ENCODE data around the gene XRCC1. TPM values are rescaled to one million over a fixed set of nuclear protein-coding genes. Genes with fewer than 3 reads are reported as not detected.

XRCC1 gene
- total RNA-seq, 1 experiment from 2014 or later, result 40.7 TPM

GRCh38 chr19:43545276-43545675 is 30.1 kb downstream of the XRCC1 start:
- intact Hi-C loops (cut with micrococcal nuclease; ENCODE audit: unreplicated experiment), result no loop called here
- ChIA-PET CTCF (no interaction called here), POLR2A (no interaction called here)
- H3K4me3 Mint-ChIP-seq (ENCODE audit: unreplicated experiment), result no peak overlapping the region
- H3K4me1 Mint-ChIP-seq (ENCODE audit: low read depth, unreplicated experiment), result no peaks in the 10 kb centered on the region
- no TSS peak for BruUV-seq (replicated peaks)
- H3K36me3 Mint-ChIP-seq (ENCODE audit: insufficient read depth, unreplicated experiment), result peaks cover 23% of the 10 kb centered on the region
- DNase-seq, result no peak
- no peak overlapping the region for H3K27ac Mint-ChIP-seq (ENCODE audit: unreplicated experiment)
- Histone ChIP-seq H3K27me3 (replicated peaks; ENCODE audit: control insufficient read depth, insufficient read depth, low read length) (no peaks in the 10 kb centered on the region), H3K4me3 (ENCODE audit: low read depth, low read length) (no peak overlapping the region), H3K36me3 (ENCODE audit: control insufficient read depth, insufficient read depth, low read length) (peaks cover 2% of the 10 kb centered on the region; the same call in 1 of the 2 replicates), H3K4me1 (no peaks in the 10 kb centered on the region), H3K9me3 (no peaks in the 10 kb centered on the region)
- TF ChIP-seq CTCF (IDR thresholded peaks at IDR 0.05; ENCODE audit: insufficient read depth in 1 of 2, low read depth in 1 of 2, low read length in 1 of 2, severe bottlenecking in 1 of 2, unreplicated experiment in 1 of 2), result no peak
- H3K27me3 Mint-ChIP-seq (ENCODE audit: insufficient read depth, unreplicated experiment), result no peaks in the 10 kb centered on the region
- H3K9me3 Mint-ChIP-seq (ENCODE audit: unreplicated experiment), result no peaks in the 10 kb centered on the region

DNA sequence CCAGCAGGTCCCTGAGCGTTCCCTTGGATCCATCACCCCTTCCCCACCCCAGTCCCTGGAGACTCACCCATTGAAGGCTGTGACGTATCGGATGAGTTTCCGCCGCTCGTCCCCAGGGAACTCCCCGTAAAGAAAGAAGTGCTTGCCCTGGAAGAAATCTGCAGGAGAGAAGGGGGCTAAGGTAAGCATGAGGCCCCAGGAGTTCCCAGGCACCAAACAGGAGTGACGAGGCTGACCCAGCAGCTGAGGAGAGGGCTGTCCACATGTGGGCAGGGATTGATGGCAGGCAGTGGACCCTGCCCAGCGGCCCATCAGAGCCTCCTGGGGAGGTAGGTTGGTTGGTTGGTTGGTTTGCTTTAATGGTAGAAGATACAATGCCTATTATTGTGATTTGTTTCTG is 31.2 kb downstream of the XRCC1 start:
- CTCF ChIA-PET, result no interaction called here
- Mint-ChIP-seq H3K4me1 (ENCODE audit: low read depth, unreplicated experiment) (no peaks in the 10 kb centered on the region), H3K4me3 (ENCODE audit: unreplicated experiment) (no peak overlapping the region), H3K9me3 (ENCODE audit: unreplicated experiment) (peaks cover 6% of the 10 kb centered on the region), H3K27ac (ENCODE audit: unreplicated experiment) (no peak overlapping the region), H3K36me3 (ENCODE audit: insufficient read depth, unreplicated experiment) (peaks cover 35% of the 10 kb centered on the region), H3K27me3 (ENCODE audit: insufficient read depth, unreplicated experiment) (no peaks in the 10 kb centered on the region)
- POLR2A ChIA-PET, result no interaction called here
- DNase-seq, result no peak
- no peak overlapping the region for H3K4me3 ChIP-seq (ENCODE audit: low read depth, low read length)
- H3K27me3 ChIP-seq (replicated peaks; ENCODE audit: control insufficient read depth, insufficient read depth, low read length), result no peaks in the 10 kb centered on the region
- intact Hi-C loops (cut with micrococcal nuclease; ENCODE audit: unreplicated experiment), result no loop called here
- no TSS peak for BruUV-seq (replicated peaks)
- no peaks in the 10 kb centered on the region for H3K4me1 ChIP-seq
- H3K9me3 ChIP-seq, result peaks cover 3% of the 10 kb centered on the region; the same call in 1 of the 2 replicates
- no peak for TF ChIP-seq CTCF (IDR thresholded peaks at IDR 0.05; ENCODE audit: insufficient read depth in 1 of 2, low read depth in 1 of 2, low read length in 1 of 2, severe bottlenecking in 1 of 2, unreplicated experiment in 1 of 2)
- H3K36me3 ChIP-seq (ENCODE audit: control insufficient read depth, insufficient read depth, low read length), result peaks cover 2% of the 10 kb centered on the region; the same call in 1 of the 2 replicates

DNA sequence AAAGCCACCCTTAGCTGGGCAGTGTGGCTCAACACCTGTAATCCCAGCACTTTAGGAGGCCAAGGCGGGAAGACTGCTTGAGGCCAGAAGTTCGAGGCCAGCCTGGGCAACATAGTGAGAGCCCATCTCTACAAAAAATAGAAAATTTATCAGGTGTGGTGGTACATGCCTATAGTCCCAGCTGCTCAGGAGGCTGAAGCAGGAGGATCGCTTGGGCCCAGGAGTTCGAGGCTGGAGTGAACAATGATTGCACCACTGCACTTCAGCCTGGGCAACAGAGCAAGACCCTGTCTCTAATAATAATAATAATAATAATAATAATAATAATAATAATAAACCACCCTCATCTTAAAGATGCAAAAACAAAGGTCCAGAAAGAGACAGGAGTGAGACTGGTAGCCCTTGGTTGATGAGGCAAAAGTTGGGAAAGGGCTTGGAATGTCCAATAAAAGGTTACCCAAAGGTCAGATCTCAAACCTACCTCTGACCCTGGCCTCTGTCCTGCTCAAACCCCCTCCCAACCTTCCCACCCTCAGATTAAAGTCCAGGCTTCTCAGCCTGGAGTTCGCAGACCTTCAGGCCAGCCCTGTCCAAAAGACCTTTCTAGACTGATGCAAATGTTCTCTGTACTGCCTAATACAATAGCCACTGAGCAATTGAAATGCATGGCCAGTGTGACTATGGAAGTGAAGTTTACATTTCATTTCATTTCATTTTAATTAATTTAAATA is 33.2 kb downstream of the XRCC1 start:
- no peak overlapping the region for H3K27ac Mint-ChIP-seq (ENCODE audit: unreplicated experiment)
- BruUV-seq (replicated peaks), result no TSS peak
- no peaks in the 10 kb centered on the region for H3K4me1 ChIP-seq
- H3K27me3 ChIP-seq (replicated peaks; ENCODE audit: control insufficient read depth, insufficient read depth, low read length), result no peaks in the 10 kb centered on the region
- ChIA-PET CTCF (no interaction called here), POLR2A (no interaction called here)
- H3K4me1 Mint-ChIP-seq (ENCODE audit: low read depth, unreplicated experiment), result no peaks in the 10 kb centered on the region
- H3K4me3 Mint-ChIP-seq (ENCODE audit: unreplicated experiment), result no peak overlapping the region
- no peak for DNase-seq
- peaks cover 6% of the 10 kb centered on the region; the same call in 1 of the 2 replicates for H3K9me3 ChIP-seq
- H3K9me3 Mint-ChIP-seq (ENCODE audit: unreplicated experiment), result peaks cover 12% of the 10 kb centered on the region
- TF ChIP-seq CTCF (IDR thresholded peaks at IDR 0.05; ENCODE audit: insufficient read depth in 1 of 2, low read depth in 1 of 2, low read length in 1 of 2, severe bottlenecking in 1 of 2, unreplicated experiment in 1 of 2), result no peak
- peaks cover 44% of the 10 kb centered on the region for H3K36me3 Mint-ChIP-seq (ENCODE audit: insufficient read depth, unreplicated experiment)
- intact Hi-C loops (cut with micrococcal nuclease; ENCODE audit: unreplicated experiment), result no loop called here
- H3K27me3 Mint-ChIP-seq (ENCODE audit: insufficient read depth, unreplicated experiment), result no peaks in the 10 kb centered on the region
- no peak overlapping the region for H3K4me3 ChIP-seq (ENCODE audit: low read depth, low read length)
- H3K36me3 ChIP-seq (ENCODE audit: control insufficient read depth, insufficient read depth, low read length), result peaks cover 3% of the 10 kb centered on the region; the same call in 1 of the 2 replicates
